Measurements from ENCODE around the gene RSKR.

- TF ChIP-seq CTCF (IDR thresholded peaks at IDR 0.05): no peak
- TF ChIP-seq TCF7L2 (IDR thresholded peaks at IDR 0.05; ENCODE audit: low read depth, low read length): no peak
Observed at GRCh38 chr17:28623696-28624095, 9.7 kb upstream of the RSKR start.
